B cell (primary cell): ENCODE measurements around the gene SRPX2. TPM values are rescaled to one million over a fixed set of nuclear protein-coding genes. Genes with fewer than 3 reads are reported as not detected.

Source experiments
- ATAC-seq: fragments of 200-7000 bp; cut with Tn5 transposase; one replicate; pipeline ENCODE4 v1.10.0; 2021; ENCODE audit warnings: low read depth, mild to moderate bottlenecking, moderate number of reproducible peaks, moderate library complexity
- CTCF ChIA-PET: fragments of 350-600 bp; sonication (Branson Sonifier 250); formaldehyde crosslinking; loops from one replicate; lab custom pipeline; 2021; ENCODE audit warnings: antibody characterized with exemption, inconsistent platforms; lab: Charles Lee
- POLR2A ChIA-PET: fragments of 350-600 bp; sonication (Branson Sonifier 250); formaldehyde crosslinking; loops from one replicate; lab custom pipeline; 2021; ENCODE audit warnings: antibody characterized with exemption; lab: Charles Lee
- DNase-seq: peaks from one replicate; pipeline ENCODE4 v3.0.0; 2013
- H2AFZ ChIP-seq: 2 replicates; pipeline ENCODE4 v1.6.1; 2012; ENCODE audit warnings: mild to moderate bottlenecking, low read depth, low read length; ENCODE audit not compliant: insufficient read depth, poor library complexity, severe bottlenecking
- H3K27ac ChIP-seq, 2 donors: 1 replicate in 1 of 2; 2 replicates in 1 of 2; pipeline ENCODE4 v1.5.1; 2012 to 2013; ENCODE audit warnings: low read length in 2 of 2, mild to moderate bottlenecking in 2 of 2, moderate library complexity in 1 of 2
- H3K27me3 ChIP-seq, 4 experiments: fragments of 200-600 bp in 1 of 4; sonication (generic) in 1 of 4; replicated peaks in 1 of 4; 1 replicate in 2 of 4; 2 replicates in 2 of 4; pipeline versions ENCODE4 v1.6.1 to v1.7.0; 2013 to 2016; ENCODE audit warnings: low read length in 3 of 4, mild to moderate bottlenecking in 2 of 4, mixed read lengths in 1 of 4, moderate library complexity in 1 of 4; ENCODE audit not compliant: insufficient read depth in 4 of 4, control insufficient read depth in 3 of 4; ENCODE audit errors: control extremely low read depth in 1 of 4
- H3K36me3 ChIP-seq, 2 experiments: replicated peaks in 1 of 2; 1 replicate in 1 of 2; 2 replicates in 1 of 2; pipeline versions ENCODE4 v1.6.1 to v1.7.1; 2013; ENCODE audit warnings: low read length in 1 of 2; ENCODE audit not compliant: insufficient read depth in 2 of 2, control insufficient read depth in 1 of 2; ENCODE audit errors: control extremely low read depth in 1 of 2, extremely low read depth in 1 of 2
- H3K4me1 ChIP-seq, 2 donors: fragments of 200-600 bp in 1 of 2; sonication (generic) in 1 of 2; 1 replicate in 1 of 2; 2 replicates in 1 of 2; pipeline versions ENCODE4 v1.5.1 to v1.6.1; 2013 to 2017; ENCODE audit warnings: low read length in 2 of 2; ENCODE audit not compliant: control insufficient read depth in 2 of 2, insufficient read depth in 2 of 2
- H3K4me2 ChIP-seq: replicated peaks from 2 replicates; pipeline ENCODE3; 2012; ENCODE audit warnings: mild to moderate bottlenecking, low read depth, low read length; ENCODE audit not compliant: poor library complexity, severe bottlenecking
- H3K4me3 ChIP-seq, 5 experiments: fragments of 200-600 bp in 1 of 5; sonication (generic) in 1 of 5; 1 replicate in 3 of 5; 2 replicates in 2 of 5; pipeline versions ENCODE4 v1.5.1 to v1.7.0; 2011 to 2016; ENCODE audit warnings: low read length in 4 of 5, mild to moderate bottlenecking in 4 of 5, low read depth in 2 of 5, control low read depth in 1 of 5, moderate library complexity in 1 of 5; ENCODE audit not compliant: insufficient read depth in 1 of 5; ENCODE audit errors: control extremely low read depth in 1 of 5, extremely low read depth in 1 of 5
- H3K79me2 ChIP-seq: fragments of 200-600 bp; sonication (generic); one replicate; pipeline ENCODE4 v1.6.0; 2016; ENCODE audit warnings: low read length; ENCODE audit not compliant: control insufficient read depth, insufficient read depth
- H3K9ac ChIP-seq: fragments of 200-600 bp; sonication (generic); 2 replicates; pipeline ENCODE4 v1.6.1; 2017; ENCODE audit warnings: mild to moderate bottlenecking, low read length, moderate library complexity
- H3K9me3 ChIP-seq, 3 donors: one replicate each; pipeline versions ENCODE4 v1.6.1 to v1.7.1; 2013; ENCODE audit warnings: low read length in 2 of 3; ENCODE audit not compliant: control insufficient read depth in 2 of 3, insufficient read depth in 1 of 3; ENCODE audit errors: control extremely low read depth in 1 of 3
- H4K20me1 ChIP-seq: 2 replicates; pipeline ENCODE4 v1.6.0; 2012; ENCODE audit warnings: mild to moderate bottlenecking, low read length; ENCODE audit not compliant: insufficient read depth, control insufficient read depth, poor library complexity, severe bottlenecking
- H3K27ac Mint-ChIP-seq: one replicate; pipeline ENCODE4 v1.8.0; 2021; ENCODE audit warnings: mixed read lengths
- H3K27me3 Mint-ChIP-seq: one replicate; pipeline ENCODE4 v1.8.0; 2021; ENCODE audit warnings: mixed read lengths
- H3K4me1 Mint-ChIP-seq: one replicate; pipeline ENCODE4 v1.8.0; 2021; ENCODE audit warnings: mixed read lengths
- H3K4me3 Mint-ChIP-seq: one replicate; pipeline ENCODE4 v1.8.0; 2021; ENCODE audit warnings: mixed read lengths
- H3K9me3 Mint-ChIP-seq: one replicate; pipeline ENCODE4 v1.8.0; 2022; ENCODE audit warnings: mixed read lengths; ENCODE audit not compliant: insufficient read depth
- CTCF ChIP-seq: fragments of 200-600 bp; IDR thresholded peaks from one replicate; pipeline ENCODE4 v1.8.0; 2022; ENCODE audit warnings: antibody characterized with exemption, mild to moderate bottlenecking
- EZH2 ChIP-seq: IDR thresholded peaks from 2 replicates; pipeline ENCODE4 v1.6.1; 2012; ENCODE audit warnings: borderline replicate concordance, low read depth, mild to moderate bottlenecking, moderate library complexity, low read length; ENCODE audit not compliant: insufficient read depth, poor library complexity, severe bottlenecking
- WGBS: methylation state at CpG from one replicate; pipeline ENCODE4 v1.1.5; 2013; ENCODE audit warnings: missing lambda C conversion rate; ENCODE audit not compliant: insufficient coverage; 5-methylcytosine and 5-hydroxymethylcytosine counted together
- intact Hi-C: fragments of 100-400 bp; cut with micrococcal nuclease; formaldehyde crosslinking; loops from one replicate; pipeline ENCODE4 v1.10.0; 2022
- polyA plus RNA-seq: library from polyadenylated mRNA; depleted of rRNA; stranded (reverse); fragments of >200 nt; gene quantifications from 2 replicates; pipeline ENCODE4 v1.2.3, GENCODE V29; 2012
- total RNA-seq, 2 donors: library from RNA; stranded (reverse); fragments of 120-200 nt in 1 of 2; gene quantifications; 1 replicate in 1 of 2; 2 replicates in 1 of 2; pipeline versions ENCODE4 v1.2.3 to v1.2.4, GENCODE V29; 2013 to 2022

SRPX2 gene
- total and polyA plus RNA-seq, 2 donors (not counting 1 experiment from before 2014, with no cell fraction given), result not detected

GRCh38 chrX:100677611-100678181, 33.7 kb downstream of the SRPX2 start:
- Histone ChIP-seq H3K36me3 (no peaks in the 10 kb centered on the region), H2AFZ (no peak overlapping the region), H3K4me2 (no peak overlapping the region), H4K20me1 (no peaks in the 10 kb centered on the region), H3K4me1 (peaks cover 16 to 22% of the 10 kb centered on the region in 2 donors), H3K27ac (no peak overlapping the region), H3K27me3 (no peaks in the 10 kb centered on the region), H3K9me3 (no peaks in the 10 kb centered on the region), H3K79me2 (no peaks in the 10 kb centered on the region), H3K9ac (no peak overlapping the region), H3K4me3 (no peak overlapping the region)
- no peaks in the 10 kb centered on the region for H3K27me3 Mint-ChIP-seq
- 94% methylated on average over 2 of the region's 5 CpGs for WGBS
- ChIA-PET CTCF (interaction anchor here (1.0 kb wide), 1 partner anchor 91 kb away, joined by 4 read pairs; no protein-coding TSS in a partner anchor), POLR2A (no interaction called here)
- DNase-seq (no peak), ATAC-seq (no peak)
- intact Hi-C loops, result no loop called here
- TF ChIP-seq EZH2, result no peak
- TF ChIP-seq CTCF, result no peak
- H3K4me1 Mint-ChIP-seq, result peaks cover 17% of the 10 kb centered on the region
- H3K9me3 Mint-ChIP-seq, result no peaks in the 10 kb centered on the region
- no peak overlapping the region for H3K27ac Mint-ChIP-seq
- no peak overlapping the region for H3K4me3 Mint-ChIP-seq

- no peak overlapping the region for H3K4me3 Mint-ChIP-seq
- Histone ChIP-seq H3K36me3 (no peaks in the 10 kb centered on the region), H3K27ac (no peak overlapping the region), H3K9me3 (no peaks in the 10 kb centered on the region), H3K9ac (no peak overlapping the region), H3K79me2 (no peaks in the 10 kb centered on the region), H3K4me2 (no peak overlapping the region), H3K4me3 (no peak overlapping the region), H3K4me1 (peaks cover 1 to 6% of the 10 kb centered on the region in 2 donors), H2AFZ (no peak overlapping the region), H4K20me1 (no peaks in the 10 kb centered on the region), H3K27me3 (no peaks in the 10 kb centered on the region)
- intact Hi-C loops, result no loop called here
- no peak overlapping the region for H3K27ac Mint-ChIP-seq
- WGBS, result 60% methylated on average over 1 of the region's 2 CpGs
- DNase-seq, result no peak
- CTCF ChIA-PET, result interaction anchor here (2.7 kb wide), 1 partner anchor 88 kb away, joined by 12 read pairs; no protein-coding TSS in a partner anchor
- H3K4me1 Mint-ChIP-seq, result peaks cover 8% of the 10 kb centered on the region
- no peaks in the 10 kb centered on the region for H3K9me3 Mint-ChIP-seq
- no peak for ATAC-seq
- H3K27me3 Mint-ChIP-seq, result no peaks in the 10 kb centered on the region
- TF ChIP-seq CTCF (no peak), EZH2 (no peak)
- POLR2A ChIA-PET, result no interaction called here
These were observed 36.8 kb downstream of the SRPX2 start for GRCh38 chrX:100680756-100681155.
